Stimulated activated CD8-positive, alpha-beta memory T cell treated with anti-CD3 and anti-CD28 coated beads, Interleukin-12 subunit alpha, Interleukin-12 subunit beta, amount 100 ng/mL, for 4 hours (primary cell): ENCODE results near the gene FEM1B.

ENCODE experiments used
- DNase-seq: peaks from one replicate; pipeline ENCODE4 v3.0.0-alpha.2; 2020; ENCODE audit warnings: low read depth

FEM1B gene

DNA sequence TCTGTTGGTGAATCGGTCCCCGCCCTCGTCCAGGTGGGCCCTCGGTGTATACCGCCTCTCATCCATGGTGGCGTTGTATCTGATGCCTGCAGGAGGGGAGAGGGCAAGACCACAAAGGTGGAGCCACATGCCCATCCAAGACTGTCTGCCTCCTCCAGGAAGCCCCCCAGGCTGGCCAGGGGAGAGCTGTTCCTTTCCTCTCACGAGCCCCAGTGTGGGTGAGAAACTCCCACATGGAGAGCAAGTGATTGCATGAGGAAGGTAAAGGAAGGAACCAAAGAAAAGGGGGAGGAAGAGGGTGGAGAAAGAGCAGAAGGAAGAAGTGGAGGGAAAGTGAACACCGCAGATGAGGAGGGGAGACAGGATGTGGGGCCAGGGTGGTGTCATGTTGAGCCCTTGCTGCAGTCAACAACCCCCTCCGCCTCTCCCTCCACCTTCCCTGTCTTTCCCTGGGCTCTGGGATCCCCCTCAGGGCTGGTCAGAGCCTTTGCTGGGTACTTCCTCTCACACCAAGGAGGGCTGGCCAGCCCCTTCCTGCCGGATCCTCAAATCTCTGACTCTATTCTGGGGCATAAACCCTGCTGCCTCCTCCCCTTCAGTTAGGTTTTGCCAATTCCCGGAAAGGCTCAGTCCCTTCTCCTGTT, 49.3 kb downstream of the FEM1B start:
- DNase-seq, result no peak

DNA sequence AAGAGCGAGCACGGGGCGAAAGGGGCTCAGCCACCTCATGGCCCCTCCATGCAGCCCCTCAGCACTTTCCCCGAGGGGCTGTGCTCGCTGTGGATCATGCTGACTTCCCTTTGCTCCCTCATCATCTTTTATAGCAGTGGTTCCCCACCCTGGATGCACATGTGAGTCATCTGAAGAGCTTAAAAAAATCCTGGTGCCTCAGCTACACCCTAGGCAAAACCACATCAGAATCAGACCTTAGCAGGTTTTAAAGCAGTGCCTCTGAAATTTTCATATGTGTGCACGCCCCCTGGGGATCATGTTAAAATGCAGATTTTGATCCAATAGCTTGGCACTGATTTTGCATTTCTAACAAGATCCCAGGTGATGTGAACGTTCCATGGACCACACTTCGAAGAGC, 50.9 kb downstream of the FEM1B start:
- no peak for DNase-seq

DNA sequence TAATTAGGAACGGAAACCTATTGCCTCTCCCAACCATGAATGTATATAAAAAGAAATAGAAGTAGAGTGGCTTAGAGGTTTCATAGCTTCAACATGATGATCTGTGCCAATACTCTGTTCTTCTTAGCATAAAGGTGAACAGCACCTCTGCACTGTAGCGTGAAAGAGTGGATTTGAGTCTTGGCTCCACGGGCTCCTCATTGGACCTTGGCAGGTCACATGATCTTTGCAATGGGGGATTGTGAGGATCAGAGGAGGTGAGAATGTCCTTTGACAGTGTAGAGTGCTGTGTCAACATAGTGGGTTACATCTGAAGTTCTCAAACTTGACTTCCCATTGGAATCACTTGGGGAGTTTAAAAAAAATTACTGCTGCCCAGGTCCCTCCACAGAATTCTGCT, 51.4 kb downstream of the FEM1B start:
- DNase-seq, result no peak

DNA sequence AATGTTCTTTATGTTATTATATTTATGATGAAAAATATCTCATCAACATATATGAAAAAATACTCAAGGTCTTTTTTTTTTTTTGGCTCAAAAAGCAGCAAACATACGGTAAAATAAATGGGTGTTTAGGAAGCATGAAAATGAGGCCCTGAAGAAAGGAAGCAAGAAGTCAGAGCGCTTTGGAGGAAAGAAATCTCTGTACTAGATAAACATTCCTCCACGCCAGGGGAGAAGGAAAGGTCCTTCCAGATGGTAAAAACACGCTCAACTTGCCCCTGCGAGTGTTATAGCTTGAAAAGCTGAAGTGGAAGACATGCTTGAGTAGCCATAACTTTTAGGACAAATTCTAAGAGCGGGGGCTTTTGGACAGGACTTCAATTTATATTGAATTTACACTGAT, 52.9 kb downstream of the FEM1B start:
- no peak for DNase-seq

DNA sequence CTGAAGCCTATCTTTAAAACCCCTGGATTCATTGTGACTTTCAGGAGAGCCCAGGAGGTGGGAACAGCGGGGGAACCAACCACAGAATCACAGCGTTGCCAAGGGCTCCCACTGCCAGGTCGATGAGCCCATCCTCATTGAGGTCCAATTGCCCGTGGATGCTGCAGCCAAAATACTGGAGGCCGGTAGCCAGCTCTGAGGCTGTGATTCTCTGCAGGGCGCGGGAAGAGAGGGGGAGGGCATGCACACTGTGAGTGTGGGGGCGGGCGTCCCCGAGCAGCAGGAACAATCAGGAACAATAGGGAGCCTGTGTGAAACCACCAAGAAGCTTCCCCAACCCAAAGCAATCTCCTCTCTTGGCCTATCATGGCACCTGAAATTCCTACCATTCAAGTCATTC, 53.4 kb downstream of the FEM1B start:
- no peak for DNase-seq

DNA sequence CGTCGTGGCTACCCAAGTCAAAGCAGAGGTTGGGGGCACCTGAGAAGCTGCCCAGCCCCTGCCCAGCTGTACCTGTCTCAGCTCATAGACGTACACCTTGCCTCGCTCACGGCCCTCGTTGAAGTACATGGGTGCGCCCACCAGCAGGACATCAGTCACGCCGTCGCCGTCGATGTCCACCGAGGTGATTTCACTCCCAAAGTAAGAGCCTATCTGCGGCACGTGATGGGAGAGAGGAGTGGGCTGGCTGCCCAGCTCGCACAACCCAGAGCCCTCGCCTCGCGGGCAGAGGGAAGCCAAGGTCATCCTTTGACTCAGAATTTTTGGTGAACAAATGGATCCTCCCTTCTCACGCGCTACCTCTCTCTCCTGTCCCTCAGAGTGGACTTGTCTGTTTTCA, 54.7 kb downstream of the FEM1B start:
- no peak for DNase-seq

DNA sequence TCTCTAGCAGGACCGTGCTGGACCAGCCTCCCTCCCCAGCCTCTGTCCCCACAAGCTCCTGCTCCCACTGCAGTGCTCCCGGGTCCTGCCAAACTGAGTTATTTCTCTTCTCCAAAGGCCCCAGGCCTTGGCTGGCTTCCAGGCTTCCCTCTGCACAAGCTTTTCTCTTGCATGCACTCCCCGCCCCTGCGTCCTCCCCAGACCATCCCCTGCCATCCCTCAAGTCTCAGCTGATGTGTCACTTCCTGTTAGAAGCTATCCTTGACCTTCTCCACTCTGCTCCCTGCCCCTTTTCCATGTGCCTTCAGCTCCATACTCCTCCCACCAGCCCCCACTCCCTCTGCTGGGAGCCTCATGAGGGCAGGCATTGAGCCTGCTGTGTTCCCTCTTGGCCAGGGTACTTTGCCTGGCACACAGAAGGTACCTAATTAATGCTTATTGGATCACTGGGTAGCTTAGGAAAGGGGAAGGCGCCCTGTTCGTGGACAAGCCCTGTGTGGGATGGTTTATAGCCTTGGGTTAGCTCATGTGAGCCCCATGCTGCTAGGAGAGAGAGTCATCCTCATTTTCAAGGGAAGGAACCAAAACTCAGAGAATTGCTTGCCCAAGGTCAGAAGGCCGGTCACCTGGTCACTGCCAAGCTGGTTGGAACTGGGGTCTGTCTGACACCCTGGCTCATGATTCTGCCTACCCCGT, 56.4 kb downstream of the FEM1B start:
- no peak for DNase-seq

DNA sequence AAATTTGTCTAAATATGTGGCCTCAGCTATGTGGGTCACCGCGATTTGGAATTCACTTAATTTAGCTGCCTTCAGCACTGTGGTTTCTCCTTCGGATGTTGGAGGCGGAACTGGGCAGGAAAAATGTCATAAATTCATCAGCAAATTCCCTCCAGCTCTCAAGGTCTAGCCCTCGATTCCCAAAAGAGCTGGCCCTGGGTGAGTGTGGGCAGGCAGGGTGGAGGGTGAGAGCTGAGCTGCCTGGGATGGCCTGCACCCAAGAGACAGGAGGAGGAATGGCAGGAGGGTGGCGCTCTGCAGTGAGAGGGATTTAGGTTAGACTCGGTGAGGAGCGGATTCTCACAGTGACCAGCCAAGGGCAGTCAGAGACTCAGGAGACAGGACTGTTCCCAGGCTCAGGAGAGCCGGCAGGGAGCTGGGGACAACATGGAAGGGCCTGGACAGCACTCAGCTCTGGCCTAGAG, 57.1 kb downstream of the FEM1B start:
- DNase-seq, result no peak

DNA sequence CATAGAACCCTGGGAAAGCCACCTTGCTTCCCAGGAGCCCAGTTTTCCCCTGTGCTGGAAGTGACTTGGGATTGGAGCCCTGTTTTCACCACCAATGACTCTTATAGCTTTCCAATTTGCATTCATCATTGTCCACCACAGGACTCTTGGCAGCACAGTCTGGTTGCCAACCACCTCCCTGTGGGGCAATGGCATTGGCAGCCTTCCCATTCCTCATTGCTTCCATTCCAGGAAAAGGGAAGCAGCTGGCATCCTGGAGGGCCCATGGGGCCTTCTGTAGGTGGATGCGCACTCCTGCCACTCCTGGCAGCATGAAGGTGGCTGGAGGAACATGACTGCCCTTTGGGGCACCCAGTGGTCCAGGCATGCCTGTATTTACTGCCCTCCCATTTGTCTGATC, 57.7 kb downstream of the FEM1B start:
- DNase-seq, result no peak

DNA sequence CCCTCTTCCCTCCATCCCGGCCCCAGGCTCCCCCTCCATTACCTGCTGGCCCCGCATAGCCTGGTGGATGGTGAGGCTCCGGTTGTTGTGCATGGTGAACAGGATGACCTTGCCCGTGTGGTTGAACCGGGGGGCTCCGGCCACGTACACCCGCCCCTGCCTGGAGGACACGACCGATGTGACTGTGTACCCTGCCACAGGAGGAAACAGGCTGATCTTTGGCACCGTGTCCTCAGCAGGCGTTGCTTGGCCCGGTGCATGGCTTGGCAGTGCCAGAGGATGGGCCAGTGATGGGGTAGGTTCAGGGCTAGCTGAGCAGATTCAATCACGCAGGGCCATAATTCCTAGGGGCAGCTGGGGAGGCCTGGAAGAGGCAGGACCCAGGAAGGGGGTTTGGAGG, 58.1 kb downstream of the FEM1B start:
- no peak for DNase-seq

DNA sequence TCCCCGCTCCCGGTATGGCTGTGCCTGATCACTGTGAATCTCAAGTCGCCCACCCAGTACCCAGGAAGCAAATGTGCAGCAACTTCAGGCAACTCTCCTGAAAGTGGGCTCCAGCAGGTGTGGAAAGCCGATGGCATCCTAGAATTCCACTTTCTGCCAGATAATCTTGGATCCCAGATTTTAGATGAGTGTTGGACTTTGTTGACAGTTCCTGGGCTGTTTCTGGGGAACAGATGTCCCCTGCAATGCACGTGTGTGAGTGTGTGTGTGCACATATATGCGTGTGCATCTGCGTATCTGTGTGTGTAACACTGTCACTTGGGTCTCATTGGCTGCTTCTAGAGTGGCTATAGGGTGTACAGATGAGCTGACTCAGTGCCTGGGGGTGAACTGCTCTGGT, 59.0 kb downstream of the FEM1B start:
- DNase-seq, result no peak

DNA sequence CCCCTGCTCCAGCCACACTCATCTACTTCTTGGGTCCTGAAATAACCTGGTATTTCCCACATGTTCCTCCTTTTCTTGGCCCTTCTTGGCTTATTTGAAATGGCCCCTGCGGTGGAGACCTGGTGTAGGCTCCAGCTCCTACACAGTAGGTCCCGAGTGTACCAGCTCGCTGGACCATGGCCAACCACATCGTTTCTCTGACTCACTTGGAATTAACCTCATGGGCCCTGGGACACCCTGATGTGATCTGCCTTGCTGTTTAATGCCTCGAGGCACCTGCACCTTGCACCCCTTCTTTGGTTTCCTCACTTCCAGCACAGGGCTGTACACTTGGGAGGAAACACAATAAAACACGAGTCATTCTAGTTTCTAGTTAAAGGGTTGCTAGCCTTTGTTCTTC, 60.3 kb downstream of the FEM1B start:
- DNase-seq, result no peak

DNA sequence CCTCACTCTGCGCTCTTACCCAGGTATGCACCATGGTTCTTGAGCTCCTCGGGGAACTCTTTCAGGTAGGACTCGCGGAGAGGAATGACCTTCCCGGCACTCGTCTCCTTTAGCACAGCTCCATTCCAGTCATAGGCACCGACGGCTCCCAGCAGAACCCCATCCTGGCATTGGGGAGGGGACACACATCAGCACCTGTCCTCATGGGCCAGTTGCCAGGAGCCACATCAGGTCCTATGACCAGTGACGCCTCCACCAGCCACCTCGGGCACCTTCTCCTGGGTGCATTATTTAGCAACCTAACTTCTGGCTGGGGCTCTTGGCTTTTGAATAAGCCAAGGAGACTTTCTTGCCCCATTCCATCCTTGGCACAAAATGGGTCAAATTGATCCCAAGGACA, 61.9 kb downstream of the FEM1B start:
- no peak for DNase-seq

DNA sequence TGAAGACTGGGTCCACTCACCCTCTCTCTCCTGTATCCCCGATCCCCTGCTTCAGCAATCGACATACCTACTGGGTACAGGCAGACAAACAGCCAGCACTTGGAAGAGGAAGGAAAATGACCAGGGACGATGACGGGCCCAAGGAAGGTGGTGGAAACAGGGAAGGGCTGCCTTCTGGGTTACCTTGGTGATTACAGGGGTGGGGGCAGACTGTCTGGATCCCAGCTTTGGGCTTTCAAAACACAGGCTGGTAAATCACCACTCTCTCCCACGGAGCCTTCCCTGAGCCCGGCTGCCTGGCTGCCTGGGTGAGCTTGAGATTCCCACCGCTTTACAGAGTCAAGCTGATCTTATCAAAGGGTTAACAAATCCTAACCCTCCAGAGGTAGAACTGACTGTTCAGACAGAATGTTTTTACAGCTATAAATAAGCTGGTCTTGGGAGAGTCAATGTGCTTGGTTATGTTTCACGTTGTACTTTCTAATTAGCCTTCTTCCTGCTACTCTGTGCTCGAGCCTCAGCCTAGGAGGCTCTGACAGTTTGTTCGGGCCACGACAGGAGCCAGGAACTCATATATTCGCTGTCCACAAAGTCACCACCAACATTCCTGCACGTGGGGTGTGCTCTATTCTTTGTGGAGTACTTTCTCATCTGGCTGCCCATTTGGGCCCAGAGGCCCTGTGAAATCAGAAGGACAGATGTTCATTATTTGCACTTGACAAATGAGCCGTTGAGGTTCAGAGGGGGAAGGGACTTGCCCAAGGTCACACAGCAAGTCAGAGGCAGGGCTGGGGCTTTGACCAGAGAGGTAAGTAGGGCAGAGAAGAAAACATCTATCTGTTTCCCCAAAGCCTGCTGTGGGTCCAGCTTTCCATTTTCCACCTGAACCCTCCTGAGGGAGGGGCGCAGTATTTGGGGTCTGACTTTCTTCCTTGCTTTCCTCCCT, 63.5 kb downstream of the FEM1B start:
- DNase-seq, result no peak

DNA sequence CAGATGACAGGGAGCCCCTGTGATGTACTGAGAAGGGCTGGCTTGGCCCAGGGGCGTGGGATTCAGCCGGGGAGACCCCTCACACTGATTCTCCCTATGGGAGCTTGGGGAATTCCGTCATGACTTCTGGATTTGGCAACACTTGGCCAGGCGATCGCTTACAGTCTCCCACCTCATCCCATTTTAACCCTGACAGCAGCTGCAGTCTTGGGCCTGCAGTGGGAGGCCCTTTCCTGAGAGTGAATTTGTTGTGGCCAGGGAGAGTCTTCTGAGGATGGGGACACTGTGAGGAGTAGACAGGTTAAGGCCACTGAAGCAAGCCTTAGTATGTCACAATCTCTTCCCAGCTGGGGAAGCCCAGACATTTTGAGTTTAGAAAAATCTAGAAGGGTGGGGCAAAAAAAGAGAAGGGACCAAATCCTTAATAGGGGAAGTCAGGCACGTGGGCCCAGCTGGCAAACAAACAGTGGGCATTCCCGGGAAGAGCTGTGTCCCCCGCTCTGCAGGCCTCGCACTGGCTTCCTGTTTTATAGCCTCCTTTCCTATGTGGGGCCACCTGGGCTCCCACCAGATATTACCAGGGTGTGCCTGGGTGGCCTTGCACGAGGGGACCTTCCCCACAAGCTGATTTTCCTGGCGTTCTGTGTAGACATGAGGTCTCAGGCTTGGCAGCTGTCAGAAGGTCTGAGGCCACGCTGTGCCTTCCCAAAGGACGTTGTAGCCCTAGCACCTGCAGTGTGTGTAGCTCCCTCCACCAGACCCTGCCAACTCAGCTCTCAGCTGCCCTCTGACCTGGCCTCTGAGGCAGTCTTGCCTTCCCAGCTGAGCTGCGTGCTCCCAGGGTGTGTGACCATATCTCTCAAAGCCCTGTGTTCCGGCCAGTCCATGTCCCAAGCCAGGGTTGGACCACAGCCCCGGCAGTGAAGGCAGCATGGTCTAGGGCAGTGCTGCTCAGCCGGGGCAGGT, 64.5 kb downstream of the FEM1B start:
- no peak for DNase-seq

DNA sequence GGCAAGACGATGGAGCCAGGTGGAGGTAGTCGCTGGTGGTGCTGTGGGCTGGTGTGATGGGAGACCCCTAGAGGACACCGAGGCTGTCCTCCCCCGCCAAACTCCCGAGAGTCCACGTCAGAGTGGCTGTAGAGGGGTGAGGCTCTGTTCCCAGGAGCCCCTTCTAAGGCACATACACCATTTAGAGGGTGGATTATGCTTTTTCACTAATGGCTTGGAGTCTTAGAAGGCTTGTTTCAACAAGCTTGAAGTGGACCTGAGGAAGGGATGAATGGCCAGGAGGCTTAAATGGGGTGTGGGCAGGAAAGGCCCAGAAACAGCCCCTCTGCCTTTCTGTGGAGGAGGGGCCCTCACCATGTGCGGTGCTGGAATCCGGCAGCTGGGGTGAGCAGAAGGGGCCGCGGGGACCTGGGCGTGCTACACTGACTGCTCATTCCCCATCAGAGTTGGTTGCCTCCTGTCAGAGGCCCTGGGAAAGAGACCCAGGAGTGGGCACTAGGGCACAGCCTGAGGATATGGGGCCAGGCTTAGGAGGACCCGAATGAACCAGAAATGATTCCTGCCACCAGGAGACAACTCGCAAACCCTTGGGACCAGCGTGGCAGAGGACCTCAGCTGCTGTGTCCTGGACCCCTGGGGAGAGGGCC, 66.2 kb downstream of the FEM1B start:
- DNase-seq, result no peak

DNA sequence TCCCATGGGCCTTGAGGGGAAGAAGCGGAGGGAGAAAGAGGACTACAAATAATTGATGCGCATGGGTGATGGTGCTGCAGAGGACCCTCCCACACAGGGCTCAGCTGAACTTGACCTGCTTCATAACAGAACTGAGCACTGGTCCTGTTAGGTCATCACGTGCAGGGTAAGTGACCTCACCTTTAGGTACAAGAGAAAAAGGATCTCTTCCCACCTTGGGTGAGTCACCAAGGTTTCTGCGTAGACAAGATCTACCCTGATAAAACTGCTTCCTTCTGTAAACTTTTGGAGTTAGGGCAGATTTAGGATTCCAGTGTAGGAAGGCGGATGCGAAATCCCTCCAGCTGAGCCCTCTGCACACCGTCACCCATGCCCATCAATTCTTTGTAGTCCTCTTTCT, 67.1 kb downstream of the FEM1B start:
- DNase-seq, result no peak
